ENCODE measurements around the gene ADGRB3.

Gene ADGRB3

DNA sequence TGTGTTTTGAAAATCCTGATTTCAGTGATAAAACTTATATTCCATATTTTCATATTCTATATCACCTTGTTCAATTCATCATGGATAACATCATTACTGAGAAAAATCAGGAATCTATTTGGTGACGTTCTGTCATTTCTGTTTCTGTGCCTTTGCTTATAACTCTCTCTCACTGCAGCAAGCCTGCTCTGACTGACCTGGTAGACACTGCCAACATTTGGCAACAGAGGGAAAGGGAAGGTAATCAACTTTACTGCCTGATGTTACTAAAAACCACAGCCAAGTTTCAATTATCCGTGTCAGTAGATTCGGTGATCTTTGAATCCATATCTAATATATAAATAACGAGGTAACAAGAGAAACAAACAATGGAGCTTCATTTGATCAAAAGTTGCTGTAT lies 659.8 kb downstream of the ADGRB3 start:
- no peaks in the 10 kb centered on the region for H3K36me3 ChIP-seq (ENCODE audit: control insufficient read depth in 5 of 5, insufficient read depth in 5 of 5, low read length in 5 of 5)
- no peak overlapping the region for H3K4me3 ChIP-seq (ENCODE audit: low read depth in 1 of 5, low read length in 5 of 5)
- H3K4me1 ChIP-seq (ENCODE audit: control insufficient read depth in 5 of 5, insufficient read depth in 5 of 5, low read length in 5 of 5) = no peaks in the 10 kb centered on the region
- no peak overlapping the region for H3K9ac ChIP-seq (ENCODE audit: low read length in 5 of 5)
- H3K27ac ChIP-seq (ENCODE audit: low read depth, low read length) = no peak overlapping the region
- H3K9me3 ChIP-seq (ENCODE audit: control insufficient read depth in 5 of 5, low read length in 5 of 5) = no peaks in the 10 kb centered on the region
- no peaks in the 10 kb centered on the region for H3K27me3 ChIP-seq (ENCODE audit: control insufficient read depth in 5 of 5, insufficient read depth in 4 of 5, low read length in 5 of 5)

DNA sequence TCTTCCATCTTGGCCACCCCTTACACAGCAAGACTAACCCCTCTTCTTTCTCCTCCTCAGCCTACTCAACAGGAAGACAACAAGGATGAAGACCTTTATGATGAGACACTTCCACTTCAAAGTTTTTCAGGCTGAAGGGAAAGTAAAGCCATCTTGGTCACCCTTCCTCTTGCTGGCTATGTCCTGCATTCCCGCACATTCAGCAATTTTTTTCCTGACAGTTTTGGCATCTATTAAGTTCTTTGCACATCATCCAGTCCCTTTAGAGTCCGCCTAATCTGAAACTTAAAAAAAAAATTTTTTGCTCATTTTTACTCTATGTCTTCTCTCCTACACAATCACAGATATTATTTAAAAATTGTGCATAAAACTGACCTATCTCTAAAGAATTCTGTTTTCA lies 668.3 kb downstream of the ADGRB3 start:
- Histone ChIP-seq H3K36me3 (ENCODE audit: control insufficient read depth in 5 of 5, insufficient read depth in 5 of 5, low read length in 5 of 5) (no peaks in the 10 kb centered on the region), H3K9me3 (ENCODE audit: control insufficient read depth in 5 of 5, low read length in 5 of 5) (no peaks in the 10 kb centered on the region), H3K4me1 (ENCODE audit: control insufficient read depth in 5 of 5, insufficient read depth in 5 of 5, low read length in 5 of 5) (no peaks in the 10 kb centered on the region), H3K27me3 (ENCODE audit: control insufficient read depth in 5 of 5, insufficient read depth in 4 of 5, low read length in 5 of 5) (no peaks in the 10 kb centered on the region), H3K27ac (ENCODE audit: low read depth, low read length) (no peak overlapping the region), H3K4me3 (ENCODE audit: low read depth in 1 of 5, low read length in 5 of 5) (no peak overlapping the region), H3K9ac (ENCODE audit: low read length in 5 of 5) (no peak overlapping the region)

DNA sequence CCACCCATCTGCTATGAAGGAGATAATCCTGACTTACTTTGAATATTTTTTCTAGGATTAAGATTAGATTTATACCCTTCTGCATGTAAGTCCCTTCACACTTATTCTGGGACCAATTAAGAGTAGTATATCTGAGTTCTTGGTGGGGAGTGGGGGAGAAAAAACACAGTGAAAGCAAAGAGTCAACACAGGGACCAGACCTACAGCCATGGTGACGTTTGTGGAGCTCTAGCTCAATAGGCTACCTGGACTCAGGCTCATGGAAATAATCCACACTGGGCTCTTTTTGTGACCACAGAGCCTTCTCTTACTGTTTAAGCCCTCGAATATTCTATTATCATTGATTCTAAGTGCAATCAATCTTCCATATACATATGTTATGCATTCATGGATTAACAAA lies 670.4 kb downstream of the ADGRB3 start:
- H3K9me3 ChIP-seq (ENCODE audit: control insufficient read depth in 5 of 5, low read length in 5 of 5) = no peaks in the 10 kb centered on the region
- no peak overlapping the region for H3K9ac ChIP-seq (ENCODE audit: low read length in 5 of 5)
- H3K4me1 ChIP-seq (ENCODE audit: control insufficient read depth in 5 of 5, insufficient read depth in 5 of 5, low read length in 5 of 5) = no peaks in the 10 kb centered on the region

DNA sequence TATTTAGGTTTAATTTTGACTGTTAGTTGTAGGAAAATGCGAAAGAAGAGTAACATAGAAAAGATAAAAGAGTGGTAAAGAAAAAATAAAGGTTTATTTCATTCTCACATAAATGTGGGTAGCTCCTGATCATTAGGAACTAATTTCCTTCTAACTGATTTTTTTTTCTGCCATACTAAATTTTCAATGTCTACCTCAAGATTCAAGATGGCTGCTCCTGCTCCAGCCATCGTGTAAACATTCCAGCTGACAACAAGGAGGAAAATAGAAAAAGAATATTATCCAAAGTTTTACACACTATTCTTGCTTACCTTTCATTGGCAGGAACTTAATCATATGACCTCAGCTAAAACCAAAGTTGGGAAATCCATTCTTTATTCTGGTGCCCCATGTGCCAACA lies 673.5 kb downstream of the ADGRB3 start:
- H3K9ac ChIP-seq (ENCODE audit: low read length in 5 of 5) = no peak overlapping the region
- H3K4me1 ChIP-seq (ENCODE audit: control insufficient read depth in 5 of 5, insufficient read depth in 5 of 5, low read length in 5 of 5) = no peaks in the 10 kb centered on the region
- no peak overlapping the region for H3K4me3 ChIP-seq (ENCODE audit: low read depth in 1 of 5, low read length in 5 of 5)
- no peaks in the 10 kb centered on the region for H3K36me3 ChIP-seq (ENCODE audit: control insufficient read depth in 5 of 5, insufficient read depth in 5 of 5, low read length in 5 of 5)
- H3K9me3 ChIP-seq (ENCODE audit: control insufficient read depth in 5 of 5, low read length in 5 of 5) = no peaks in the 10 kb centered on the region
- no peaks in the 10 kb centered on the region for H3K27me3 ChIP-seq (ENCODE audit: control insufficient read depth in 5 of 5, insufficient read depth in 4 of 5, low read length in 5 of 5)
- no peak overlapping the region for H3K27ac ChIP-seq (ENCODE audit: low read depth, low read length)

More for the DNA sequence above, 670.4 kb downstream of the ADGRB3 start:
- no peak overlapping the region for H3K27ac ChIP-seq (ENCODE audit: low read depth, low read length)
- no peak overlapping the region for H3K4me3 ChIP-seq (ENCODE audit: low read depth in 1 of 5, low read length in 5 of 5)
- no peaks in the 10 kb centered on the region for H3K36me3 ChIP-seq (ENCODE audit: control insufficient read depth in 5 of 5, insufficient read depth in 5 of 5, low read length in 5 of 5)
- H3K27me3 ChIP-seq (ENCODE audit: control insufficient read depth in 5 of 5, insufficient read depth in 4 of 5, low read length in 5 of 5) = no peaks in the 10 kb centered on the region

DNA sequence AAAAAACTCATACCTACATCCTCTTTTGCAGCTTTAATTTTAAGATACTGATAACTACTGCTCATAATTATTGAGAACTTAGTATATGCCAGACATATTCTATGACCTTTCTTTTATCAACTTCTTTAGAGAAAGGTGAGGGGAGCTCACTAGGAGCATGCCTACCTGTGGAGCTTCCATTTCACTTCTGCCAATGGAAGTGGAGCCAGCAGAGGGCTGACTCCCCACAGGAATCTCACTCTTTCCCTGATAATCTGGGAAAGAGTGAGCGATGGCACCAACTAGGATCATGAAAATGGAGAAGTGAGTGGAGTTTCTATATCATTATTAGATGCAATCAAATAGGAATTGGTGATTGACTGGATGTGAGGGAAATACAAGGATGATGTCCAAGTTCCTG lies 676.8 kb downstream of the ADGRB3 start:
- Histone ChIP-seq H3K9me3 (ENCODE audit: control insufficient read depth in 5 of 5, low read length in 5 of 5) (no peaks in the 10 kb centered on the region), H3K4me3 (ENCODE audit: low read depth in 1 of 5, low read length in 5 of 5) (no peak overlapping the region), H3K27ac (ENCODE audit: low read depth, low read length) (no peak overlapping the region), H3K27me3 (ENCODE audit: control insufficient read depth in 5 of 5, insufficient read depth in 4 of 5, low read length in 5 of 5) (no peaks in the 10 kb centered on the region), H3K36me3 (ENCODE audit: control insufficient read depth in 5 of 5, insufficient read depth in 5 of 5, low read length in 5 of 5) (no peaks in the 10 kb centered on the region), H3K4me1 (ENCODE audit: control insufficient read depth in 5 of 5, insufficient read depth in 5 of 5, low read length in 5 of 5) (no peaks in the 10 kb centered on the region), H3K9ac (ENCODE audit: low read length in 5 of 5) (no peak overlapping the region)

DNA sequence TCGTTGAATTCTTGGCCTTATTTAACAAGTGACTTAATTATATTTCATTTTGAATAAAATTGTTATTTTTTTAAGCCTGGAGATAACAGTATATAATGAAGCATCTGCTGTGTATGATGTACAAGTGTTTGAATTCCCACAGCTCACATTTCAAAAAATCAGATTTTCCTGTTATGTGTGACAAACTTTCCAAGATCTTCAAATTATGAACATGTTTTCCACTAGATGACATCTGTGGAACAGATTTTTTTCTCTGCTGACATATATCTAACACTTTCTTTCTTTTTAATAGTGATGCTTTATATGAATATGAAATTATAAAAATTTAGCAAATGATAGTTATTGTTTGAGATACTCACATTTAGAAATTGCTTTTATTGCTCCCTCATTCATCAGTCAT lies 678.9 kb downstream of the ADGRB3 start:
- Histone ChIP-seq H3K27ac (ENCODE audit: low read depth, low read length) (no peak overlapping the region), H3K27me3 (ENCODE audit: control insufficient read depth in 5 of 5, insufficient read depth in 4 of 5, low read length in 5 of 5) (no peaks in the 10 kb centered on the region), H3K9me3 (ENCODE audit: control insufficient read depth in 5 of 5, low read length in 5 of 5) (no peaks in the 10 kb centered on the region), H3K4me1 (ENCODE audit: control insufficient read depth in 5 of 5, insufficient read depth in 5 of 5, low read length in 5 of 5) (no peaks in the 10 kb centered on the region), H3K4me3 (ENCODE audit: low read depth in 1 of 5, low read length in 5 of 5) (no peak overlapping the region), H3K36me3 (ENCODE audit: control insufficient read depth in 5 of 5, insufficient read depth in 5 of 5, low read length in 5 of 5) (no peaks in the 10 kb centered on the region), H3K9ac (ENCODE audit: low read length in 5 of 5) (no peak overlapping the region)

DNA sequence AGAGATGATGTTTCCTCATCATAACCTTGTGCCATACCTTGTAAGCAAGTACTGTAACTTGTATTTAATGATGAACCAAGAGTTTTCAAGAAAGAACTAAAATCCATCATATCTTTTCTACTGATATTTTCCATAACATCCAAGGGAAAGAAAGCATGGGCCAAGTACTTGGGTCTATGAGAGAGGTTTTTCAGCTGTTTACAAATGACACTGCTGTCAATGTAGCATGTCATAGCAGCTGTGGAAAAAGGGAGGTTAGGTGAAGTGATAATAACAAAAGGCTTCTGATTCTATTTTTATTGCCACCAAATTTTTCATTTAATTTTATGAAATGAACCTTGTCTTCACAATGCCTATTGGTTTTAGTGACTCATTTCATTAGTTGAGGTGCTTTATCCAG lies 679.4 kb downstream of the ADGRB3 start:
- no peaks in the 10 kb centered on the region for H3K27me3 ChIP-seq (ENCODE audit: control insufficient read depth in 5 of 5, insufficient read depth in 4 of 5, low read length in 5 of 5)
- H3K27ac ChIP-seq (ENCODE audit: low read depth, low read length) = no peak overlapping the region
- H3K4me1 ChIP-seq (ENCODE audit: control insufficient read depth in 5 of 5, insufficient read depth in 5 of 5, low read length in 5 of 5) = no peaks in the 10 kb centered on the region
- no peak overlapping the region for H3K4me3 ChIP-seq (ENCODE audit: low read depth in 1 of 5, low read length in 5 of 5)
- H3K9me3 ChIP-seq (ENCODE audit: control insufficient read depth in 5 of 5, low read length in 5 of 5) = no peaks in the 10 kb centered on the region
- H3K9ac ChIP-seq (ENCODE audit: low read length in 5 of 5) = no peak overlapping the region
- H3K36me3 ChIP-seq (ENCODE audit: control insufficient read depth in 5 of 5, insufficient read depth in 5 of 5, low read length in 5 of 5) = no peaks in the 10 kb centered on the region

DNA sequence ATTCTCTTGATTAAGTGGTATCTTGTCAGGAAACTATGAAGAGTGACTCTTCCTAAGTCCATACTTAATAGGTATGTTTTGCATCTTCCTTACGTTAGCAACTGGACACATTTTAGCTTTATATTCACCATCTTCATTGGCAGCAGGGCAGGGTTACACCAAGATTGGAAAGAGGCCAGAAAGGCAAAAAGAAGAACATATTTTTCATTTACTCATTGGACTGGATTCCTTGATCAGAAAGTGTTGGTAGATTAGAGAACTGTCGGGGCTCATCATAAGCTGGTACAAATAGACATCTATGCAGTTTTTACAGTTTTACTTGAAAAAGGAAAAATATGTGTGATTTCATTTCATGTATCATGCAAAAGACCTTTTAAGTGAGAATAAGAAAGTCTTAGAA lies 696.8 kb downstream of the ADGRB3 start:
- Histone ChIP-seq H3K4me1 (ENCODE audit: control insufficient read depth in 5 of 5, insufficient read depth in 5 of 5, low read length in 5 of 5) (no peaks in the 10 kb centered on the region), H3K4me3 (ENCODE audit: low read depth in 1 of 5, low read length in 5 of 5) (no peak overlapping the region), H3K9me3 (ENCODE audit: control insufficient read depth in 5 of 5, low read length in 5 of 5) (no peaks in the 10 kb centered on the region), H3K27ac (ENCODE audit: low read depth, low read length) (no peak overlapping the region), H3K27me3 (ENCODE audit: control insufficient read depth in 5 of 5, insufficient read depth in 4 of 5, low read length in 5 of 5) (no peaks in the 10 kb centered on the region), H3K36me3 (ENCODE audit: control insufficient read depth in 5 of 5, insufficient read depth in 5 of 5, low read length in 5 of 5) (no peaks in the 10 kb centered on the region), H3K9ac (ENCODE audit: low read length in 5 of 5) (no peak overlapping the region)

DNA sequence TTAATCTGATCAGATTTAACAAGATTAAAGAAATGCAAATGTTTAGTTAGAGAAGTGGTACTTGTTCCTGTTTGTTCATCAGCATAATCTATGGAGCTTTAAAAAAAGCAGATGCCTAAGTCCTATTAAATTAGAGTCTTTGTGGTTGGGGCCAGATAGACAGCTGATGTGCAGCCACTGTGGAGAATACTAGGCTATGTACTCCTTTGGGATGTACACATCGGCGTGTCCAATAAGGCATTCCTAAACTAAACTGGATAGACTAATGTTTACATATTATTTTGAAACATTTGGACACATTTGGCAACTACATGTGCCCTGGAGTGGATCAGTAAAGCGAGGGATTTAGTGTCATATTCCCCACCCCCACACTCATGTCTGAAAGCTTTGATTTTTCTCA lies 702.2 kb downstream of the ADGRB3 start:
- no peaks in the 10 kb centered on the region for H3K27me3 ChIP-seq (ENCODE audit: control insufficient read depth in 5 of 5, insufficient read depth in 4 of 5, low read length in 5 of 5)
- no peaks in the 10 kb centered on the region for H3K9me3 ChIP-seq (ENCODE audit: control insufficient read depth in 5 of 5, low read length in 5 of 5)
- H3K4me1 ChIP-seq (ENCODE audit: control insufficient read depth in 5 of 5, insufficient read depth in 5 of 5, low read length in 5 of 5) = no peaks in the 10 kb centered on the region
- H3K36me3 ChIP-seq (ENCODE audit: control insufficient read depth in 5 of 5, insufficient read depth in 5 of 5, low read length in 5 of 5) = no peaks in the 10 kb centered on the region
- no peak overlapping the region for H3K4me3 ChIP-seq (ENCODE audit: low read depth in 1 of 5, low read length in 5 of 5)
- no peak overlapping the region for H3K27ac ChIP-seq (ENCODE audit: low read depth, low read length)
- no peak overlapping the region for H3K9ac ChIP-seq (ENCODE audit: low read length in 5 of 5)

DNA sequence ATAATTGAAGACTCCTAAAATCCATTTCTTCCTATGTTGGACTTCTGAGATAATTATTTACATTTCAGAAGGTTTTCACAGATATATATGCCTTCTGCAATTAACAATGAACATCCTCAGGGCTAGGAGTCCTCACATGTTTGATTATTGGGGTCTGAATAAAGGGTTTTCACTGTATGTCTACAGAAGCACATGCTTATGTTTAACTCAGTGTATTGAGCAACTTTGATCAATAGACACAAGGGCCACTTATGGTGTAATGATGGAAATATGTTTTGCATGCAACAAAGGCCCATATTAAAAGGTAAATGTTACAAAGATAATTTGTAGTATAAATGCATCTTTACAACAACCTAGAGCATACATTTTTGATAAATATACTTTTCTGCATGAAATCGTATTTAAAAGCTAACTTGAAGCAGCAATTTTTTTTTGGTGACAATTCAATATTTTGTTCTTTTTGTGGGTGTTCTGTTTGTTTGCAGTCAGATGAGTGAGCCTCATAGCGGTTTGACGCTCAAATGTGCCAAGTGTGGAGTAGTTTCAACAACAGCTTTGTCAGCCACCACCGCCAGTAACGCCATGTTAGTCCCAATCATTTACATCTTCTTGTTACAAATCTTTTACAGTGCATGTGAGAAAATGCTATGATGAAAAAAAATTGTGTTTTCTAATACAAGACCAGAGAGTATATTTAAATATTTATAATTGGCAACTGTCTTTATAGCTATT lies 703.5 kb downstream of the ADGRB3 start:
- no peaks in the 10 kb centered on the region for H3K9me3 ChIP-seq (ENCODE audit: control insufficient read depth in 5 of 5, low read length in 5 of 5)
- H3K27ac ChIP-seq (ENCODE audit: low read depth, low read length) = no peak overlapping the region
- H3K36me3 ChIP-seq (ENCODE audit: control insufficient read depth in 5 of 5, insufficient read depth in 5 of 5, low read length in 5 of 5) = no peaks in the 10 kb centered on the region

DNA sequence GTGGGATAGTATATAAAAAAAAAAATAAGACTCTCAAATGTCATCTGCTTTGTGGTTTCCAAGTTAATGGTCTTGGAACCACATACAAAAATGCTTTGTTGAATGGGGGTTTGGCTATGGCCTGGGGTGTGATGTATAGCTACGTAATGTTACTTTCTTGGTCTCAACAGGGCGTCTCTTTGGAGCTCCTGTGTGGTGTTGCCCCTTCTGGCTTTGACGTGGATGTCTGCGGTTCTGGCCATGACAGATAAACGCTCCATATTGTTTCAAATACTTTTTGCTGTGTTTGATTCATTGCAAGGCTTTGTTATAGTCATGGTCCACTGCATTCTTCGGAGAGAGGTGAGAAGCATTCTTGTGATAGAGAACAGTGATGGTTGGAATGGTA lies 704.1 kb downstream of the ADGRB3 start:
- no peaks in the 10 kb centered on the region for H3K4me1 ChIP-seq (ENCODE audit: control insufficient read depth in 5 of 5, insufficient read depth in 5 of 5, low read length in 5 of 5)
- H3K9ac ChIP-seq (ENCODE audit: low read length in 5 of 5) = no peak overlapping the region
- H3K9me3 ChIP-seq (ENCODE audit: control insufficient read depth in 5 of 5, low read length in 5 of 5) = no peaks in the 10 kb centered on the region
- no peak overlapping the region for H3K27ac ChIP-seq (ENCODE audit: low read depth, low read length)
- H3K4me3 ChIP-seq (ENCODE audit: low read depth in 1 of 5, low read length in 5 of 5) = no peak overlapping the region
- no peaks in the 10 kb centered on the region for H3K27me3 ChIP-seq (ENCODE audit: control insufficient read depth in 5 of 5, insufficient read depth in 4 of 5, low read length in 5 of 5)
- H3K36me3 ChIP-seq (ENCODE audit: control insufficient read depth in 5 of 5, insufficient read depth in 5 of 5, low read length in 5 of 5) = no peaks in the 10 kb centered on the region

More for the DNA sequence above, 703.5 kb downstream of the ADGRB3 start:
- H3K27me3 ChIP-seq (ENCODE audit: control insufficient read depth in 5 of 5, insufficient read depth in 4 of 5, low read length in 5 of 5) = no peaks in the 10 kb centered on the region
- no peaks in the 10 kb centered on the region for H3K4me1 ChIP-seq (ENCODE audit: control insufficient read depth in 5 of 5, insufficient read depth in 5 of 5, low read length in 5 of 5)
- no peak overlapping the region for H3K9ac ChIP-seq (ENCODE audit: low read length in 5 of 5)
- no peak overlapping the region for H3K4me3 ChIP-seq (ENCODE audit: low read depth in 1 of 5, low read length in 5 of 5)

Measured in subcutaneous abdominal adipose tissue (tissue), 5 donors.